Osteocyte (in vitro differentiated cells): ENCODE data around the gene OR2A12. TPM values are rescaled to one million over a fixed set of nuclear protein-coding genes. Genes with fewer than 3 reads are reported as not detected.

ENCODE experiments used
- DNase-seq: peaks from one replicate; pipeline ENCODE4 v3.0.0; 2021; ENCODE audit warnings: mixed read lengths; ENCODE audit not compliant: unreplicated experiment; ENCODE audit errors: extremely low spot score
- H3K27ac Mint-ChIP-seq: one replicate; pipeline ENCODE4 v1.8.0; 2021; ENCODE audit warnings: mild to moderate bottlenecking, mixed read lengths; ENCODE audit not compliant: unreplicated experiment
- H3K27me3 Mint-ChIP-seq: one replicate; pipeline ENCODE4 v1.8.0; 2021; ENCODE audit warnings: mixed read lengths; ENCODE audit not compliant: unreplicated experiment
- H3K36me3 Mint-ChIP-seq: one replicate; pipeline ENCODE4 v1.8.0; 2021; ENCODE audit warnings: mixed read lengths; ENCODE audit not compliant: unreplicated experiment
- H3K4me1 Mint-ChIP-seq: one replicate; pipeline ENCODE4 v1.8.0; 2021; ENCODE audit warnings: mixed read lengths; ENCODE audit not compliant: unreplicated experiment
- H3K4me3 Mint-ChIP-seq: one replicate; pipeline ENCODE4 v1.8.0; 2021; ENCODE audit warnings: mild to moderate bottlenecking, moderate library complexity, mixed read lengths; ENCODE audit not compliant: unreplicated experiment
- H3K9me3 Mint-ChIP-seq: one replicate; pipeline ENCODE4 v1.8.0; 2021; ENCODE audit warnings: mixed read lengths; ENCODE audit not compliant: unreplicated experiment
- long read RNA-seq: library from polyadenylated mRNA; unstranded; transcript quantifications from one replicate; pipeline ENCODE4 v2.0.0, GENCODE V29; 2021
- total RNA-seq: library from RNA; stranded (reverse); gene quantifications from 2 replicates; pipeline ENCODE4 v1.2.1, GENCODE V29; 2021
- TF ChIP-seq, protein P1 (sequence below): fragments of 200-600 bp; sonication (generic); IDR thresholded peaks from 2 replicates; pipeline ENCODE4 v1.5.0; 2021; ENCODE audit warnings: antibody characterized with exemption, mild to moderate bottlenecking, moderate library complexity

OR2A12 gene, protein sequence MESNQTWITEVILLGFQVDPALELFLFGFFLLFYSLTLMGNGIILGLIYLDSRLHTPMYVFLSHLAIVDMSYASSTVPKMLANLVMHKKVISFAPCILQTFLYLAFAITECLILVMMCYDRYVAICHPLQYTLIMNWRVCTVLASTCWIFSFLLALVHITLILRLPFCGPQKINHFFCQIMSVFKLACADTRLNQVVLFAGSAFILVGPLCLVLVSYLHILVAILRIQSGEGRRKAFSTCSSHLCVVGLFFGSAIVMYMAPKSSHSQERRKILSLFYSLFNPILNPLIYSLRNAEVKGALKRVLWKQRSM
- not detected in 2 replicates for total RNA-seq
- long read RNA-seq: 0 reads

DNA sequence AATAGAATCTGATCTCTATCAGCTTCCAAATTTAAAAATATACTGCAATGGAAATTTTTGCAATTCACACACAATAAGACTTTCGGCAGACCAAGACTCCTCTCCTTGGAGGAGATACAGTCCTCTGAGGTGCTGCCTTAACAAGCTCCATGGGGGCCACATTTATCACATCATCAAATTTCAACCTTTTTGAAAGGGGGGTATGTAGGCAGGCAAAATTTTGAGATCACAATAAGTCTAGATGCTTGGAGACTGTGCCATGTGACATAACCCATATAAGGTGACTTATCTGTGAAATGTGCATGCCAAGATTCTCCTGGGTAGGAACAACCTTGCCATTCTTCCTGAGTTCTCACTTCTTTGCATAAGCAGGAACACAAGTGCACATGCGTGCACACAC is at the start of gene OR2A12:
OR2A12 (plus strand) TSS at position 301 of the 400 bp plus-strand sequence. CDS start 8,830 bp downstream, outside the sequence.
- H3K4me3 Mint-ChIP-seq: no peak within 1 kb of the TSS
- no peaks in the 10 kb centered on the region for H3K9me3 Mint-ChIP-seq
- no peaks in the 10 kb centered on the region for H3K4me1 Mint-ChIP-seq
- DNase-seq: no peak
- TF ChIP-seq, protein P1, sequence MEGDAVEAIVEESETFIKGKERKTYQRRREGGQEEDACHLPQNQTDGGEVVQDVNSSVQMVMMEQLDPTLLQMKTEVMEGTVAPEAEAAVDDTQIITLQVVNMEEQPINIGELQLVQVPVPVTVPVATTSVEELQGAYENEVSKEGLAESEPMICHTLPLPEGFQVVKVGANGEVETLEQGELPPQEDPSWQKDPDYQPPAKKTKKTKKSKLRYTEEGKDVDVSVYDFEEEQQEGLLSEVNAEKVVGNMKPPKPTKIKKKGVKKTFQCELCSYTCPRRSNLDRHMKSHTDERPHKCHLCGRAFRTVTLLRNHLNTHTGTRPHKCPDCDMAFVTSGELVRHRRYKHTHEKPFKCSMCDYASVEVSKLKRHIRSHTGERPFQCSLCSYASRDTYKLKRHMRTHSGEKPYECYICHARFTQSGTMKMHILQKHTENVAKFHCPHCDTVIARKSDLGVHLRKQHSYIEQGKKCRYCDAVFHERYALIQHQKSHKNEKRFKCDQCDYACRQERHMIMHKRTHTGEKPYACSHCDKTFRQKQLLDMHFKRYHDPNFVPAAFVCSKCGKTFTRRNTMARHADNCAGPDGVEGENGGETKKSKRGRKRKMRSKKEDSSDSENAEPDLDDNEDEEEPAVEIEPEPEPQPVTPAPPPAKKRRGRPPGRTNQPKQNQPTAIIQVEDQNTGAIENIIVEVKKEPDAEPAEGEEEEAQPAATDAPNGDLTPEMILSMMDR: no peak
- no peaks in the 10 kb centered on the region for H3K36me3 Mint-ChIP-seq
- H3K27me3 Mint-ChIP-seq: peaks cover 8% of the 10 kb centered on the region
- H3K27ac Mint-ChIP-seq: no peak within 1 kb of the TSS

DNA sequence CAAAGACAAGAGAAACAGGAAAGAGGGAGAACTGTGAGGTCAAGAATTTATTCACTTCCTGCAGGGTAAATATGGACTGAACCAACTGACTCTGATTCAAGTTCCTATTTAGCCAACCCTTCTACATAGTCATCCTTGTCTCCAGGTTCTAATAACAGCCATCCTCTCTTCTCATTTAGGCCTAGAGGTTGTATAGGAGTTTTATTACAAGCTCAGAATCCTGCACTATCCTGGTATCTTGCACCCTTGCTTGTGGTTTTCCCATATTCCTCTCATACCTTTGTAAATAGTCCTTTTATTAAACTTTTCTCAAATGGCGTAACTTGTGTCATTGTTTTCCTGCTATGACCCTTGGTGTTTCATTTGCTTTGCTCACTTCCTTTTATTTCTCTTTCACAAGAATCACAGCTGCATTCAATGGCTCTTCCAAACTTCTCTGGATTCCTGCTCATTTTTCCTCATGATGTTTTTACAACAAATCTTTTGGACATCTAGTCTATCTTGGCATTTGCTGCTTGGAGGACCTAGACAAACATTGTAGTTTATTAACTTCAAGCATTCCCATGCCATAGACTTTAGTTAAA is 49.7 kb upstream of the OR2A12 start:
- DNase-seq: no peak
- TF ChIP-seq, protein P1: no peak
- no peaks in the 10 kb centered on the region for H3K36me3 Mint-ChIP-seq
- H3K9me3 Mint-ChIP-seq: no peaks in the 10 kb centered on the region
- H3K4me3 Mint-ChIP-seq: no peak overlapping the region
- peaks cover 44% of the 10 kb centered on the region for H3K27me3 Mint-ChIP-seq
- no peaks in the 10 kb centered on the region for H3K4me1 Mint-ChIP-seq
- no peak overlapping the region for H3K27ac Mint-ChIP-seq

DNA sequence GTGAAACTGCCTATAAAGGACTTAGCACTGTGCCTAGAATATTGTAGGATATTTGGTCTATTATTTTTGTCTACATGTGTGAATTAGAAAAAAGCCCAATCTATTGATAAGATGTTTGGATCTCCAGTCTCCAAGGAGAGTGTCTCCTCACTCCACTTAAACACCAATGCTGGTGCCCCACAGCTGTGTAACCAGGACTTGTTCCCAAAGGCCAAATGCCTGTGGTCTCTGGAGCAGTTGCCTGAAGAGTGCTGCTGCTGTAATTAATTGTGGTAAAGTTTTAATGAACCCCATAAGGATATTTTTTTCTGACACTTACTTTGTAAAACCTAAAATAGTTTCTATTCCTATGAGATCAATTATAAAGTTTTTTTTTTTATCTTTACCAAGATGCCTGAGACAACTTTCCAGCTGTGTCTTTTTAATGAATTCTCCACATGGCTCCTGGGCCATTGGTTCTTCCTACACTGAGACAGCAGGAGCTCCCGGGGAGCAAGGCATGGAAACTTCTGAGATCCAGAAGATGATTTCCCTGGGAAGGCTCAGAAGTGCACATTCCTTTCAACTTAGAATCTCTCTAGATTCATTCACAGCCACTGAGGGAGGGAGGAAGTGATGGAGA is 48.6 kb upstream of the OR2A12 start:
- Mint-ChIP-seq H3K4me3 (no peak overlapping the region), H3K9me3 (no peaks in the 10 kb centered on the region), H3K36me3 (no peaks in the 10 kb centered on the region), H3K27me3 (peaks cover 40% of the 10 kb centered on the region), H3K4me1 (no peaks in the 10 kb centered on the region), H3K27ac (no peak overlapping the region)
- no peak for DNase-seq
- TF ChIP-seq, protein P1: no peak

DNA sequence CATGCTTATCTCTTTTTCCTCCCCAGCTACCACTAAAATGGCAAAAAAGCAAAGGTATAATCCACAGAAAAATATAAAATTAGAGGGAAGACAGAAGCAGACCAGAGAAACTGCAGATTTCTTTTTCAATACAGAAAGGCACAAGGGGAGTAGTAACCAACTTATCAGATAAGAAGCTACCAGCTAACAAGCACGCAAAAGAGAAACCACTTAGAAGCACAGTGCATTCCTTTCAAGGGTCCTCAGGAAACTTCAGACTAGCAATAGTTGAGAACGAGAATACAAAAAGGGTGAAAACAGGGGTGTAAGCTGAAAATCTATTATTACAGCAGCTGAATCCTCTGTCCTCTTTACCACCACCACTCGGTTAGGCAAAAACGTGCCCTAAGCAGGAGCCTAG is 47.2 kb upstream of the OR2A12 start:
- Mint-ChIP-seq H3K4me3 (no peak overlapping the region), H3K4me1 (no peaks in the 10 kb centered on the region), H3K27me3 (peaks cover 40% of the 10 kb centered on the region), H3K36me3 (no peaks in the 10 kb centered on the region), H3K9me3 (no peaks in the 10 kb centered on the region), H3K27ac (no peak overlapping the region)
- TF ChIP-seq, protein P1: no peak
- DNase-seq: no peak

DNA sequence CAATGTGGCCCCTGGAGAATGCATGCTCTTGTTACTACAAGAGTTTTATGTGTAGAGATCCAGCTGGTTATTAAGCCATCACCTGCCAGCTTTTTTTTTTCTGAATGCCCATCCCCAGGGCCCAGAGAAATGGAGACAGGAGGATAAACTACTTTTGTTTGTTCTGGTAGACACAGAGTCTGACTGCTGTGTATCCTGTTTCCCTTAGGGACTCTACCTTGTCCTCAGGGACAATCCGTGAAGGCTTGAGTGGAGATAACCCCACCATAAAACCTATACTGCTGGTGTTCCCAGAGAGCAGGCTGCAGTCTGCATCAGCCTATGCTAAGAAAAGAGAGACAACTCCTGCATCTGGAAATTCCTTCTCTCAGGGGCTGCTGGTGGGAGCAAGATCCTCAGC is 37.4 kb upstream of the OR2A12 start, which contains the start of gene OR2A5:
OR2A5 (plus strand) TSS at position 301 of the 400 bp plus-strand sequence. CDS start 1,454 bp downstream, outside the sequence.
- H3K27ac Mint-ChIP-seq: no peak within 1 kb of the TSS
- H3K36me3 Mint-ChIP-seq: no peaks in the 10 kb centered on the region
- no peak for DNase-seq
- peaks cover 29% of the 10 kb centered on the region for H3K27me3 Mint-ChIP-seq
- H3K9me3 Mint-ChIP-seq: no peaks in the 10 kb centered on the region
- H3K4me3 Mint-ChIP-seq: no peak within 1 kb of the TSS
- H3K4me1 Mint-ChIP-seq: no peaks in the 10 kb centered on the region
- TF ChIP-seq, protein P1: no peak
